D721Med (cell line): ENCODE measurements around the gene UACA.

ENCODE experiments used
- DNase-seq: peaks from one replicate; pipeline ENCODE4 v3.0.0; 2011; ENCODE audit warnings: low spot score; ENCODE audit not compliant: insufficient read length
- FAIRE-seq: peaks from 2 replicates; lab custom pipeline; 2011; peaks lifted over from hg19 to GRCh38; lab: Jason Lieb, UNC
- TF ChIP-seq, protein P1 (sequence below): IDR thresholded peaks from 2 replicates; pipeline ENCODE4 v1.5.1; 2012; ENCODE audit warnings: mild to moderate bottlenecking, control low read depth; ENCODE audit not compliant: insufficient read depth; ENCODE audit errors: missing control alignments

The UACA gene

DNA sequence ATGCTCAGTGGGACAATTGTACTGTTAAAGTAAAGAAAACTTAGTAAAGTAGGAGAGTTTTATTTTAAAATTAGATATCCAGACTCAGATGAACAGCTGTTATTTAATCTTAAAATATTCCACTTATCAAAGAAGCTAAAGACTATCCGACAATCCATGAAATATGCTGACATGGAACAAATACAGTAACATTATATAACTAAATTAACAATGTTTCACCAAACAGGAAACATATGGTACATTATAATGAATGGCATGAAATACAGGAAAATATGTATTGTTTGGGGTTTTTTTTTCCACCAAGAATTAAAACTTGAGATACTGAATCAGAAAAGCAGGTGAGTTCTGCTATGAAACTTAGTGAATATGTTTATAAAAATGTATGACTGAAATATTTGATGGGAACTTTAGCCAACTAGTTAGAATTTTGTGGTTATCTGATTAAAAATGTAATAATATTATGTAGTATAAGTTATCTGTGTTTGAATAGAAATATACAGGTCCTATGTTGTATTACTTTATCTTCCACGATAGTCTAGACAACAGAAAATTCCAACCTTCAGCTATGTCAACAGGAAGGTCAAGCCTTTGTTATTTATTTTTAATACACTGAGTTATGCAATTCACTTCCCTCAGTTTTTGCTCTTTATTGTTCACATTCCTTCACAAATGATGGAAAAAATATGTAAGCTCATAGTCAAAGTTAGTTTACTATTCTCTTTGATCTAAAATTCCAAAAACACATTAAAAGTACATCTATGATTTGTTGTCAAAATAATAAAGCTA, 72.7 kb downstream of the UACA start:
- TF ChIP-seq, protein P1, sequence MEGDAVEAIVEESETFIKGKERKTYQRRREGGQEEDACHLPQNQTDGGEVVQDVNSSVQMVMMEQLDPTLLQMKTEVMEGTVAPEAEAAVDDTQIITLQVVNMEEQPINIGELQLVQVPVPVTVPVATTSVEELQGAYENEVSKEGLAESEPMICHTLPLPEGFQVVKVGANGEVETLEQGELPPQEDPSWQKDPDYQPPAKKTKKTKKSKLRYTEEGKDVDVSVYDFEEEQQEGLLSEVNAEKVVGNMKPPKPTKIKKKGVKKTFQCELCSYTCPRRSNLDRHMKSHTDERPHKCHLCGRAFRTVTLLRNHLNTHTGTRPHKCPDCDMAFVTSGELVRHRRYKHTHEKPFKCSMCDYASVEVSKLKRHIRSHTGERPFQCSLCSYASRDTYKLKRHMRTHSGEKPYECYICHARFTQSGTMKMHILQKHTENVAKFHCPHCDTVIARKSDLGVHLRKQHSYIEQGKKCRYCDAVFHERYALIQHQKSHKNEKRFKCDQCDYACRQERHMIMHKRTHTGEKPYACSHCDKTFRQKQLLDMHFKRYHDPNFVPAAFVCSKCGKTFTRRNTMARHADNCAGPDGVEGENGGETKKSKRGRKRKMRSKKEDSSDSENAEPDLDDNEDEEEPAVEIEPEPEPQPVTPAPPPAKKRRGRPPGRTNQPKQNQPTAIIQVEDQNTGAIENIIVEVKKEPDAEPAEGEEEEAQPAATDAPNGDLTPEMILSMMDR, result no peak
- DNase-seq (no peak), FAIRE-seq (no peak)

DNA sequence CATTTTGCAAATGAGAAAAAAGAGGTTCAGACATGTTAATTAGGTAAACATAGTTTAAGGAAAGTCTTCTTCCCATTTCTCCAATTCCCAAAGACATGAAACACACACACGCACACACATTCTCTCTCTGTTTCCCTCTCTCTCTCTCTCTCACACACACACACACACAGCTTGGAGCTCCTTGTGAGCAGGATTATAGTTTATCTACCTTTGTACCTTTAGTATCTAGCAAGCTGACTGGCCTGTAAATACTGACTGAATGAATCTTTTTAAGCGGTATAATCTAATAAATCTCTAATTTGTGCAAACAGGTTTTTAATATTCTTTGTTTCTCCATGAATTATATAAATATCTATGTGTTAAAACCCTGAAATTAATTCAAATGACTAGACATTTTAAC, 73.3 kb downstream of the UACA start:
- FAIRE-seq (no peak), DNase-seq (no peak)
- TF ChIP-seq, protein P1, result no peak

DNA sequence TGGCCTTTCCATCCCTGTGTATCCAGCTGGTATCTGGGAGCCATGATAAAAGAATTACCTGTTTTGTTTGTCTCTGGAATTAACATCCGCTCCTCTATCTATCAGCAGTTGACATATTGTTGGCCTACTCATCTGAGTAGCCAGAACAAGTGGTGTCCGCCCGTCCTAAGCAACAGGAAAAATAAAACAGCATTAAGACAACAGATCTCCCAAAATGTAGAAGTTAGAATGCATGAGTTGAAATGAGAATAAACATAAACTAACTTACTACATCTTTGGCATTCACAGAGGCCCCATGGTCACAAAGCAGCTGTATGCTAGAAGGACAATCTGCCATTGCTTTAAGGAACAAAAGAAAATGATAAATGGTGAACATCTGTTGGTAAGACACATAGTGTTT, 75.9 kb downstream of the UACA start:
- no peak for FAIRE-seq

DNA sequence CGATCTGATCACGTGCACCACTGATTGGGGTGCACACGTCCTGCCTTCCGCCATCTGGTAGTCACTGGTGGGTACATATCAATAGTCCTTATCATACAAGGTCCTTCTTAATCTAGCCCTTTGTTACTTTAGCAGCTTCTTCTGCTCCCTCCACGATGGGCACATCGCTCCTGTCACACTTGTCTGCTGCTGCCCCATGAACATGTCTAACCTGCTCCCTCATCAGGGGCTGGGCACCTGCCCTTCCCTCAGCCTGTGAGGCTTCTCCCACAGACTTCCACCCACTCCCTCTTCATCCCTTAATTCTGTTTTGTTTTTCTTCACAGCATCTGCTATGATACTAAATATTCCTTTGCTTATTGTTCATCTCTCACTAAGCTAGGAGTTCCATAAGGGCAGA, 82.5 kb downstream of the UACA start:
- no peak for DNase-seq
- FAIRE-seq, result no peak
- TF ChIP-seq, protein P1, result no peak

More for the DNA sequence above, 75.9 kb downstream of the UACA start:
- TF ChIP-seq, protein P1, result no peak
- DNase-seq, result no peak

DNA sequence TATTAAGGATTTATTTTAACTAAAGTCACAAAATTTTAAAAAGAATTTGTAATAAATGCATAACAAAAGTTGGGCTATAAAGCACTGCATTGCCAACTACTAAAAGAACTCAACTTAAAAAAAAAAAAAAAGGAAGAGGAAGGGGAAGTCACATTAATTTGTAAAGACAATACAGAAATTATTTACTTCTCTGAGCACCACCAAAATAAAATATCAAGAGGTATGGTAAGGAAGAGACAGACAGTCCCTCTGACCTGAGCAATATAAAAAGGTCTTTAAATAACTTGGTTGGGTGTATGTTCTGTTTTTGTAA, 83.5 kb downstream of the UACA start:
- DNase-seq, result no peak
- no peak for FAIRE-seq
- TF ChIP-seq, protein P1, result no peak

DNA sequence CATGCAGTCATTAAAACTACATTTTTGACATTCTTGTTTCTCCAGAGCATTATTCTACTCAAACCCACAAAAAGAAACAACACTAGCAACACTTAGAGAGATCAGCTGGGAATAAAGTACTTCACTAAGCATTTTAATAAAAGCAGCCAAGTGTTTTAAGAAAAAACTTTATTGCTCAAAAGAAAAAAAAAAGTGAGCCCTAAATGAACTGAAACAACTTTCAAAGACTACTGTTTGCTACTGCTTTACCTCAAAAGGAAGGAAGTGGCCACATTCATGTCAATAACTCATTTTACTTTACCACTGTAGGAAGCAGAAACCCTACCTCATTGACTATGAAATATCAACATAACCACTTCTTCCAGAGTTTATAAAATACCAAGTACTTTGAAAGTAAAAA, 91.3 kb downstream of the UACA start:
- DNase-seq (no peak), FAIRE-seq (no peak)
- TF ChIP-seq, protein P1, result no peak

DNA sequence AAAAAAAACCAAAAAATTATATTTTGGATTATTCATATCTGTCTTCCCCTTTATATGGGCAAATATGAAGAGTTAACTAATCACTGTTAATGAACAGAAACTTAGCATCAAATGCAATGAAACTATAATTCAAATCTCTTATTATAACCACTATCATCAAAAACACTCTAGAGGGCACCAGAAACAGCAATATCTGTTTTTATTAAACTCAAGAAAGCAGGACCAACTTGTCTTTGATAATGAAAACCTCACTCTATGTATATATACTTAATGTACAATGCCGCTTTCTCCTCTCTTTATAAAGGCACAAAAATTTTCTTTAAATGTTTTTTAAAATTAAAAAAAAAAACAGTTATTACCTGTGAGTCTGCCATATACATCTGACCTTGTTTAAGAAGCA, 92.7 kb downstream of the UACA start:
- DNase-seq (no peak), FAIRE-seq (no peak)
- TF ChIP-seq, protein P1, result no peak
